ENCODE data around the gene PRKCA. TPM values are rescaled to one million over a fixed set of nuclear protein-coding genes. Genes with fewer than 3 reads are reported as not detected.

The PRKCA gene
- total RNA-seq, 1 experiment from 2014 or later, result 29.5 TPM

GRCh38 chr17:66381701-66382362, 79.4 kb downstream of the PRKCA start:
- Mint-ChIP-seq H3K9me3 (peaks cover 4% of the 10 kb centered on the region), H3K27me3 (ENCODE audit: low read depth) (no peaks in the 10 kb centered on the region), H3K36me3 (peaks cover 2% of the 10 kb centered on the region; the same call in 1 of the 2 replicates), H3K4me3 (no peak overlapping the region), H3K27ac (no peak overlapping the region), H3K4me1 (peaks cover 7% of the 10 kb centered on the region)
- DNase-seq (ENCODE audit: low spot score) (no peak), ATAC-seq (no peak)
- TF ChIP-seq MYBL2 (CRISPR knock-in tag; IDR thresholded peaks at IDR 0.05), result no peak
- TF ChIP-seq, protein P1, sequence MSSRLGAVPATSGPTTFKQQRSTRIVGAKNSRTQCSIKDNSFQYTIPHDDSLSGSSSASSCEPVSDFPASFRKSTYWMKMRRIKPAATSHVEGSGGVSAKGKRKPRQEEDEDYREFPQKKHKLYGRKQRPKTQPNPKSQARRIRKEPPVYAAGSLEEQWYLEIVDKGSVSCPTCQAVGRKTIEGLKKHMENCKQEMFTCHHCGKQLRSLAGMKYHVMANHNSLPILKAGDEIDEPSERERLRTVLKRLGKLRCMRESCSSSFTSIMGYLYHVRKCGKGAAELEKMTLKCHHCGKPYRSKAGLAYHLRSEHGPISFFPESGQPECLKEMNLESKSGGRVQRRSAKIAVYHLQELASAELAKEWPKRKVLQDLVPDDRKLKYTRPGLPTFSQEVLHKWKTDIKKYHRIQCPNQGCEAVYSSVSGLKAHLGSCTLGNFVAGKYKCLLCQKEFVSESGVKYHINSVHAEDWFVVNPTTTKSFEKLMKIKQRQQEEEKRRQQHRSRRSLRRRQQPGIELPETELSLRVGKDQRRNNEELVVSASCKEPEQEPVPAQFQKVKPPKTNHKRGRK (CRISPR knock-in tag; IDR thresholded peaks at IDR 0.05; ENCODE audit: borderline replicate concordance), result no peak
- TF ChIP-seq ZNF317 (CRISPR knock-in tag; IDR thresholded peaks at IDR 0.05; ENCODE audit: borderline replicate concordance, low read depth), result no peak
- no peak for TF ChIP-seq JAZF1 (CRISPR knock-in tag; IDR thresholded peaks at IDR 0.05)
- TF ChIP-seq MAX (CRISPR knock-in tag; IDR thresholded peaks at IDR 0.05), result no peak
- TF ChIP-seq FOXP4 (CRISPR knock-in tag; IDR thresholded peaks at IDR 0.05), result no peak
- TF ChIP-seq MXD4 (CRISPR knock-in tag; IDR thresholded peaks at IDR 0.05; ENCODE audit: borderline replicate concordance), result no peak
- TF ChIP-seq ELF4 (CRISPR knock-in tag; IDR thresholded peaks at IDR 0.05; ENCODE audit: low read depth), result no peak
- TF ChIP-seq KAT7 (CRISPR knock-in tag; IDR thresholded peaks at IDR 0.05; ENCODE audit: borderline replicate concordance), result no peak
- TF ChIP-seq PREB (CRISPR knock-in tag; IDR thresholded peaks at IDR 0.05; ENCODE audit: borderline replicate concordance), result no peak
- no peak for TF ChIP-seq CREB1 (CRISPR knock-in tag; IDR thresholded peaks at IDR 0.05)
- no peak for TF ChIP-seq FOXK1 (CRISPR knock-in tag; IDR thresholded peaks at IDR 0.05)
- TF ChIP-seq, protein P2, sequence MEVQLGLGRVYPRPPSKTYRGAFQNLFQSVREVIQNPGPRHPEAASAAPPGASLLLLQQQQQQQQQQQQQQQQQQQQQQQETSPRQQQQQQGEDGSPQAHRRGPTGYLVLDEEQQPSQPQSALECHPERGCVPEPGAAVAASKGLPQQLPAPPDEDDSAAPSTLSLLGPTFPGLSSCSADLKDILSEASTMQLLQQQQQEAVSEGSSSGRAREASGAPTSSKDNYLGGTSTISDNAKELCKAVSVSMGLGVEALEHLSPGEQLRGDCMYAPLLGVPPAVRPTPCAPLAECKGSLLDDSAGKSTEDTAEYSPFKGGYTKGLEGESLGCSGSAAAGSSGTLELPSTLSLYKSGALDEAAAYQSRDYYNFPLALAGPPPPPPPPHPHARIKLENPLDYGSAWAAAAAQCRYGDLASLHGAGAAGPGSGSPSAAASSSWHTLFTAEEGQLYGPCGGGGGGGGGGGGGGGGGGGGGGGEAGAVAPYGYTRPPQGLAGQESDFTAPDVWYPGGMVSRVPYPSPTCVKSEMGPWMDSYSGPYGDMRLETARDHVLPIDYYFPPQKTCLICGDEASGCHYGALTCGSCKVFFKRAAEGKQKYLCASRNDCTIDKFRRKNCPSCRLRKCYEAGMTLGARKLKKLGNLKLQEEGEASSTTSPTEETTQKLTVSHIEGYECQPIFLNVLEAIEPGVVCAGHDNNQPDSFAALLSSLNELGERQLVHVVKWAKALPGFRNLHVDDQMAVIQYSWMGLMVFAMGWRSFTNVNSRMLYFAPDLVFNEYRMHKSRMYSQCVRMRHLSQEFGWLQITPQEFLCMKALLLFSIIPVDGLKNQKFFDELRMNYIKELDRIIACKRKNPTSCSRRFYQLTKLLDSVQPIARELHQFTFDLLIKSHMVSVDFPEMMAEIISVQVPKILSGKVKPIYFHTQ (CRISPR knock-in tag; IDR thresholded peaks at IDR 0.05), result no peak
- no peak for TF ChIP-seq HMGXB4 (CRISPR knock-in tag; IDR thresholded peaks at IDR 0.05)
- no peak for TF ChIP-seq NR3C1 (CRISPR knock-in tag; conservative IDR thresholded peaks at IDR 0.05; ENCODE audit: low read depth)
- no peak for TF ChIP-seq NFE2L1 (CRISPR knock-in tag; IDR thresholded peaks at IDR 0.05)
- TF ChIP-seq SMAD3 (CRISPR knock-in tag; IDR thresholded peaks at IDR 0.05; ENCODE audit: borderline replicate concordance), result no peak
- TF ChIP-seq, protein P3, sequence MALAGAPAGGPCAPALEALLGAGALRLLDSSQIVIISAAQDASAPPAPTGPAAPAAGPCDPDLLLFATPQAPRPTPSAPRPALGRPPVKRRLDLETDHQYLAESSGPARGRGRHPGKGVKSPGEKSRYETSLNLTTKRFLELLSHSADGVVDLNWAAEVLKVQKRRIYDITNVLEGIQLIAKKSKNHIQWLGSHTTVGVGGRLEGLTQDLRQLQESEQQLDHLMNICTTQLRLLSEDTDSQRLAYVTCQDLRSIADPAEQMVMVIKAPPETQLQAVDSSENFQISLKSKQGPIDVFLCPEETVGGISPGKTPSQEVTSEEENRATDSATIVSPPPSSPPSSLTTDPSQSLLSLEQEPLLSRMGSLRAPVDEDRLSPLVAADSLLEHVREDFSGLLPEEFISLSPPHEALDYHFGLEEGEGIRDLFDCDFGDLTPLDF (CRISPR knock-in tag; IDR thresholded peaks at IDR 0.05), result no peak
- CTCF ChIA-PET, result interaction anchor here (1.1 kb wide), 1 partner anchor 72 kb away, joined by 3 read pairs; no protein-coding TSS in a partner anchor
- POLR2A ChIA-PET, result no interaction called here

Data from WTC11 (cell line).